Stimulated activated CD4-positive, alpha-beta T cell treated with anti-CD3 and anti-CD28 coated beads, TNF-alpha, amount 100 ng/mL, for 4 hours (primary cell): ENCODE measurements around the gene UQCR11.

ENCODE experiments used
- DNase-seq, 3 experiments: peaks; one replicate each; pipeline ENCODE4 v3.0.0-alpha.2; 2020; ENCODE audit warnings: low read depth in 3 of 3

Gene UQCR11

GRCh38 chr19:1569997-1570396, 35.3 kb downstream of the UQCR11 start:
- DNase-seq = no peak

- DNase-seq = peak; percentile 68 to 79 (median 74)
These were observed 36.8 kb downstream of the UQCR11 start, which contains the start of gene MEX3D for GRCh38 chr19:1568320-1569019. Gene MEX3D, minus strand, starts transcription at chr19:1568325. Its CDS starts 267 bp downstream, at chr19:1568058.

GRCh38 chr19:1567848-1568227, 37.4 kb downstream of the UQCR11 start:
- no peak for DNase-seq

- no peak for DNase-seq
These were observed 38.0 kb downstream of the UQCR11 start for GRCh38 chr19:1567116-1567847.

- no peak for DNase-seq
These were observed 38.7 kb downstream of the UQCR11 start for GRCh38 chr19:1566392-1567115.

- no peak for DNase-seq
These were observed 42.0 kb downstream of the UQCR11 start for GRCh38 chr19:1563251-1563650.

- no peak for DNase-seq
These were observed 43.9 kb downstream of the UQCR11 start for GRCh38 chr19:1561236-1561842.

GRCh38 chr19:1560286-1560882, 44.9 kb downstream of the UQCR11 start:
- no peak for DNase-seq

GRCh38 chr19:1558552-1558951, 46.7 kb downstream of the UQCR11 start:
- no peak for DNase-seq

- no peak for DNase-seq
These were observed 48.7 kb downstream of the UQCR11 start for GRCh38 chr19:1556390-1557070.

- DNase-seq = no peak
These were observed 49.5 kb downstream of the UQCR11 start for GRCh38 chr19:1555487-1556389.

GRCh38 chr19:1554968-1555367, 50.3 kb downstream of the UQCR11 start:
- DNase-seq = no peak

GRCh38 chr19:1553415-1553814, 51.8 kb downstream of the UQCR11 start:
- no peak for DNase-seq

GRCh38 chr19:1551068-1552040, 53.9 kb downstream of the UQCR11 start:
- no peak for DNase-seq

GRCh38 chr19:1549332-1549945, 55.8 kb downstream of the UQCR11 start:
- no peak for DNase-seq
